ENCODE data around the gene WDR17.

GRCh38 chr4:176123710-176124407 is 58.2 kb downstream of the WDR17 start:
- TF ChIP-seq CTCF (IDR thresholded peaks at IDR 0.05; ENCODE audit: extremely low read depth in 1 of 2, insufficient read depth in 1 of 2, low read depth in 1 of 2, low read length in 2 of 2) (peak; percentile 50 to 57), EZH2 (IDR thresholded peaks at IDR 0.05; ENCODE audit: borderline replicate concordance, low read depth, low read length, severe bottlenecking) (no peak), POLR2AphosphoS5 (IDR thresholded peaks at IDR 0.05; ENCODE audit: insufficient read depth, low read depth, low read length) (no peak)

Data from endothelial cell of umbilical vein (primary cell).